GM18867 (cell line): ENCODE results near the gene PLIN5.
"Not testable (repeated sequence)": the region's sequence is repeated elsewhere in the genome, so short reads cannot be mapped to it uniquely, and the experiment has no call there.

Source experiments
- ATAC-seq: cut with Tn5 transposase; IDR thresholded peaks from one replicate; pipeline ENCODE4 v1.9.1; 2021; ENCODE audit warnings: mild to moderate bottlenecking, moderate library complexity; ENCODE audit not compliant: unreplicated experiment

Gene PLIN5

GRCh38 chr19:4547303-4548237 lies 12.5 kb upstream of the PLIN5 start:
- no peak for ATAC-seq

GRCh38 chr19:4543842-4544647 lies 9.0 kb upstream of the PLIN5 start:
- no peak for ATAC-seq

GRCh38 chr19:4542896-4543841 lies 8.1 kb upstream of the PLIN5 start:
- no peak for ATAC-seq

GRCh38 chr19:4541806-4542145 lies 6.8 kb upstream of the PLIN5 start:
- not testable (repeated sequence) for ATAC-seq

GRCh38 chr19:4541114-4541805 lies 6.2 kb upstream of the PLIN5 start:
- ATAC-seq: no peak

- ATAC-seq: no peak
Observed at GRCh38 chr19:4539693-4540581, 4.9 kb upstream of the PLIN5 start, which contains the start of gene LRG1. Gene LRG1 (minus strand): TSS chr19:4540036. CDS start chr19:4540013, 23 bp downstream.

GRCh38 chr19:4539169-4539692 lies 4.2 kb upstream of the PLIN5 start:
- no peak for ATAC-seq

GRCh38 chr19:4538601-4538954 lies 3.6 kb upstream of the PLIN5 start:
- ATAC-seq: no peak

- ATAC-seq: no peak
Observed at GRCh38 chr19:4537953-4538600, 3.1 kb upstream of the PLIN5 start.

GRCh38 chr19:4536798-4537197 lies 1.8 kb upstream of the PLIN5 start:
- ATAC-seq: no peak

- ATAC-seq: no peak
Observed at GRCh38 chr19:4533835-4534424, 1.1 kb downstream of the PLIN5 start.

GRCh38 chr19:4533334-4533733 lies 1.7 kb downstream of the PLIN5 start:
- no peak for ATAC-seq

GRCh38 chr19:4531562-4532165 lies 3.4 kb downstream of the PLIN5 start:
- no peak for ATAC-seq

- no peak for ATAC-seq
Observed at GRCh38 chr19:4529924-4530522, 5.0 kb downstream of the PLIN5 start.

- no peak for ATAC-seq
Observed at GRCh38 chr19:4528843-4529242, 6.2 kb downstream of the PLIN5 start.

- ATAC-seq: not testable (repeated sequence)
Observed at GRCh38 chr19:4527377-4527776, 7.6 kb downstream of the PLIN5 start.

- ATAC-seq: no peak
Observed at GRCh38 chr19:4525563-4526002, 9.4 kb downstream of the PLIN5 start.
